ENCODE data around the gene TMEM14C.
"Not testable (repeated sequence)": the region's sequence is repeated elsewhere in the genome, so short reads cannot be mapped to it uniquely, and the experiment has no call there.

TMEM14C gene

DNA sequence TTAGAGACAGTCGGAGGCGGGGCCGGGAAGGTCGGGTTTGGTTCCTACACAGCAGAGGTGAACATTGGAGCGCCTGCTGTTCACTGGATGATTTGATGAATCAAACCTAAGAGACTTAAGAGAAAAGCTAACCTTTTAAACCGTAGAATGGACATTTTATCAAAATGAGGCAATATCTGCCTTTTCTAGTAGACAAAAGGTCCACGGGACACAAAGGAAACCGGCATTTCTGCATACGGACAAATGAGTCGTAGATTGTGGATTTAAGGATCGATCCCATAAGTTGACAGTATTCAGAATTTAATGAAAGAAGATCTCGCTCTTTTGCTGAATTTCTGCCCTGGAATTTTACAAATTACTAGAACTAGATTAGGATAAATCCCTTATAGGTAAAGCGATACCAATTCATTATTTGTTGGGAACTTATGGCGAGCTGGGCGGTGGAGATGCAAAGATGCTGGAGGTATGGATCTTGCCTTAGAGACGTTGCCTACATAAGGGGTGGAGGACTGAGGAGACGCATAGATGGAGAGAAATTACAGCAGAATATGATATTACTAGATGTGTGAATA is 27.7 kb upstream of the TMEM14C start:
- H3K27ac ChIP-seq = peak overlapping the region; percentile 88 to 92

DNA sequence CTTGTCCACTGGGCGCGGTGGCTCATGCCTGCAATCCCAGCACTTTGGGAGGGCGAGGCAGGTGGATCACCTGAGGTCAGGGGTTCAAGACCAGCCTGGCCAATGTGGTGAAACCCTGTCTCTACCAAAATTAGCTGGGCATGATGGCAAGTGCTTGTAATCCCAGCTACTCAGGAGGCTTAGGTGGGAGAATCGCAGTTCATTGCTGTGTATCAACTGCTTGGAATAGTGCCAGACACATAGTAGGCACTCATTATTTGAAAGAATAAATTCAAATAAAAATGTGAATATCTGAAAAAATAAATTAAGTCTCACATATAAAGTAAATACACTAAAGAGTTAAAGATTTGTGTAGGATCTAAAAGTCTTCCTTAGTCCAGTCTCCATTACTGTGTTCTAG is 26.2 kb upstream of the TMEM14C start:
- Histone ChIP-seq H3K4me3 (no peak overlapping the region), H3K27ac (no peak overlapping the region)
- no peak for DNase-seq (ENCODE audit: low spot score)
- TF ChIP-seq, protein P1, sequence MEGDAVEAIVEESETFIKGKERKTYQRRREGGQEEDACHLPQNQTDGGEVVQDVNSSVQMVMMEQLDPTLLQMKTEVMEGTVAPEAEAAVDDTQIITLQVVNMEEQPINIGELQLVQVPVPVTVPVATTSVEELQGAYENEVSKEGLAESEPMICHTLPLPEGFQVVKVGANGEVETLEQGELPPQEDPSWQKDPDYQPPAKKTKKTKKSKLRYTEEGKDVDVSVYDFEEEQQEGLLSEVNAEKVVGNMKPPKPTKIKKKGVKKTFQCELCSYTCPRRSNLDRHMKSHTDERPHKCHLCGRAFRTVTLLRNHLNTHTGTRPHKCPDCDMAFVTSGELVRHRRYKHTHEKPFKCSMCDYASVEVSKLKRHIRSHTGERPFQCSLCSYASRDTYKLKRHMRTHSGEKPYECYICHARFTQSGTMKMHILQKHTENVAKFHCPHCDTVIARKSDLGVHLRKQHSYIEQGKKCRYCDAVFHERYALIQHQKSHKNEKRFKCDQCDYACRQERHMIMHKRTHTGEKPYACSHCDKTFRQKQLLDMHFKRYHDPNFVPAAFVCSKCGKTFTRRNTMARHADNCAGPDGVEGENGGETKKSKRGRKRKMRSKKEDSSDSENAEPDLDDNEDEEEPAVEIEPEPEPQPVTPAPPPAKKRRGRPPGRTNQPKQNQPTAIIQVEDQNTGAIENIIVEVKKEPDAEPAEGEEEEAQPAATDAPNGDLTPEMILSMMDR (IDR thresholded peaks at IDR 0.05) = no peak

More for the DNA sequence above, 27.7 kb upstream of the TMEM14C start:
- H3K4me3 ChIP-seq = peak overlapping the region; percentile 88
- DNase-seq (ENCODE audit: low spot score) = no peak
- TF ChIP-seq, protein P1 (IDR thresholded peaks at IDR 0.05) = no peak

DNA sequence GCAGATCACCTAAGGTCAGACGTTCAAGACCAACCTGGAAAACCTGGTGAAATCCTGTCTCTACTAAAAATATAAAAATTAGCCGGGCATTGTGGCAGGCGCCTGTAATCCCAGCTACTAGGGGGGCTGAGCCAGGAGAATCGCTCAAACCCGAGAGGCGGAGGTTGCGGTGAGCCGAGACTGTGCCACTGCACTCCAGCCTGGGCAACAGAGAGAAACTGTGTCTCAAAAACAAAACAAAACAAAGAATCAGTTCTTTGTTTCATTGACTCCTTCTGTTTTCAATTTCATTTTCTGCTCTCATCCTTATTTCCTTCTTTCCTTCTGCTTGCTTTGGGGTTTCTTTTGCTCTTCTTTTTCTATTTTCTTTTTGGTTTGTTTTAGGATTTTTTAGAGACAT is 8.9 kb upstream of the TMEM14C start:
- TF ChIP-seq, protein P1 (IDR thresholded peaks at IDR 0.05) = no peak
- Histone ChIP-seq H3K4me3 (no peak overlapping the region), H3K27ac (no peak overlapping the region)
- no peak for DNase-seq (ENCODE audit: low spot score)

DNA sequence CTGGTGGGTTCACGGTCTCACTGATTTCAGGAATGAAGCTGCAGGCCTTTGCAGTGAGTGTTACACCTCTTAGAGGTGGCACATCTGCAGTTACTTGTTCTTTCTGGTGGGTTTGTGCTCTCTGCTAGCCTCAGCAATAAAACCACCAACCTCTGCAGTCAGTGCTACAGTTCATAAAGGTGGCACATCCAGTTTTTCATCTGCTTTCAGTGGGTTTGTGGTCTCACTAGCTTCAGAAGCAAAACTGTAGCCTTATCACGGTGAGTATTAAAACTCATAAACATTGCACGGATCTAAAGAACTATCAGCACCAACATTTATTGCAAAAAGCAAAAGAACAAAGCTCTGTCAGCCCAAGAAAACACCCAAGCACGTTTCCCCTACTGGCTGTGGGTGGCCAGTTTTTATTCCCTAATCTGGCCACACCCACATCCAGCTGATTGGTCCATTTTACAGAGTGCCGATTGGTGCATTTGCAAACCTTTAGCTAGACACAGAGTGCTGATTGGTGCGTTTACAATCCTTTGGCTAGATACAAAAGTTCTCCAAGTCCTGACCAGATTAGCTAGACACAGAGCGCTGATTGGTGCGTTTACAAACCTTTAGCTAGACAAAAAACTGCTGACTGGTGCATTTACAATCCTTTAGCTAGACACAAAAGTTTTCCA is 3.4 kb upstream of the TMEM14C start:
- Histone ChIP-seq H3K27ac (peak overlapping the region; percentile 72 to 85), H3K4me3 (peak overlapping the region; percentile 71)
- DNase-seq (ENCODE audit: low spot score) = no peak
- TF ChIP-seq, protein P1 (IDR thresholded peaks at IDR 0.05) = no peak

DNA sequence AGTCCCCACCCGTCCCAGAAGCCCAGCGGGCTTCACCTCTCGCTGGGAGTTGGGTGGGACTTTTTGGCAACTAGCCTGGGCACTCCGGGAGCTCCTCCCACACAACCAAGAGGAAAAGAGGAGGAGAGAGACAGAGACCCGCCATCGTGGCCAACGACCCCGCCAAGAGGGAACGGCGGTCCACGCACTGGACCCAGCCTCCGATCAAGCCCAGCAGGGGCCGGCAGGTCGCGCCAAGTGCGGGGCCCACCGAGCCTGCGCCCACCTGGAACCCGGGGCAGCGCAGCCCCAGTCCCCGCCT is 3.0 kb upstream of the TMEM14C start:
- DNase-seq (ENCODE audit: low spot score) = no peak
- H3K27ac ChIP-seq = peak overlapping the region; percentile 72 to 85
- peak overlapping the region; percentile 71 for H3K4me3 ChIP-seq
- TF ChIP-seq, protein P1 (IDR thresholded peaks at IDR 0.05) = no peak

DNA sequence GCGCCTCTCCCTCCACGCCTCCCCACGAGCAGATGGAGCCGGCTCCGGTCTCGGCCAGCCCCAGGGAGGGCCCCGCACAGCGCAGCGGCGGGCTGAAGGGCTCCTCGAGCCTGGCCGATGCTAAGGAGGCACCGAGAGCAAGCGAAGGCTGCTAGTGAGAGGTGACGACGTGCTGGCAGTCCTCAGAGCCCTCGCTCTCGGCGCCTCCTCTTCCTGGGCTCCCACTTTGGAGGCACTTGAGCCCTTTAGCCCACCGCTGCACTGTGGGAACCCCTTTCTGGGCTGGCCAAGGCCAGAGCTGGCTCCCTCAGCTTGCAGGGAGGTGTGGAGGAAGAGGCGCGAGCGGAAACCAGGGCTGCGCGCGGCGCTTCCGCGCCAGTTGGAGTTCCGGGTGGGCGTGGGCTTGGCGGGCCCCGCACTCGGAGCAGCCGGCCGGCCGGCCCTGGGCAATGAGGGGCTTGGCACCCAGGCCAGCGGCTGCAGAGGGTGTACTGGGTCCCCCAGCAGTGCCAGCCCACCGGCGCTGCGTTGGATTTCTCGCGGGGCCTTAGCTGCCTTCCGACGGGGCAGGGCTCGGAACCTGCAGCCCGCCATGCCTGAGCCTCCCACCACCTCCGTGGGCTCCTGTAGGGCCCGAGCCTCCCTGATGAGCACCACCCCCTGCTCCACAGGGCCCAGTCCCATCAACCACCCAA is 2.5 kb upstream of the TMEM14C start:
- H3K4me3 ChIP-seq = peak overlapping the region; percentile 71
- peak overlapping the region; percentile 72 to 85 for H3K27ac ChIP-seq
- TF ChIP-seq, protein P1 (IDR thresholded peaks at IDR 0.05) = no peak
- peak; percentile 74 for DNase-seq (ENCODE audit: low spot score)

DNA sequence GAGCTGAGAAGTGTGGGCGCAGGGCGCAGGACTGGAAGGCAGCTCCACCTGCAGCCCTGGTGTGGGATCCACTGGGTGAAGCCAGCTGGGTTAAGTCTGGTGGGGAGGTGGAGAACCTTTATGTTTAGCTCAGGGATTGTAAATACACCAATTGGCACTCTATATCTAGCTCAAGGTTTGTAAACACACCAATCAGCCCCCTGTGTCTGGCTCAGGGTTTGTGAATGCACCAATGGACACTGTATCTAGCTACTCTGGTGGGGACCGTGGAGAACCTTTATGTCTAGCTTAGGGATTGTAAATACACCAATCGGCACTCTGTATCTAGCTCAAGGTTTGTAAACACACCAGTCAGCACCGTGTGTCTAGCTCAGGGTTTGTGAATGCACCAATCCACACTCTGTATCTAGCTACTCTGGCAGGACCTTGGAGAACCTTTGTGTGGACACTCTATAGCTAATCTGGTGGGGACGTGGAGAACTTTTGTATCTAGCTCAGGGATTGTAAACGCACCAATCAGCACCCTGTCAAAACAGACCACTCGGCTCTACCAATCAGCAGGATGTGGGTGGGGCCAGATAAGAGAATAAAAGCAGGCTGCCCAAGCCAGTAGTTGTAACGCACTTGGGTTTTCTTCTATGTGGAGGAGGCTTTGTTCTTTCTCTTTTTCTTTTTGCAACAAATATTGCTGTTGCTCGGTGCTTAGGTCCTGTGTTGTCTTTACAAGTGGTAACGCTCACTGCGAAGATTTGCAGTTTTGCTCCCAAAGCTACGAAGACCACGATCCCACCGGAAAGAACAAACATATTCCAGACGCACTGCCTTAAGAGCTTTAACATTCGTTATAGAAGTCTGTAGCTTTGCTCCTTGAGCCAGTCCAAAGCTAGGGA is 1.7 kb upstream of the TMEM14C start:
- DNase-seq (ENCODE audit: low spot score) = not testable (repeated sequence)
- peak overlapping the region; percentile 72 to 85 for H3K27ac ChIP-seq
- H3K4me3 ChIP-seq = peak overlapping the region; percentile 71
